ENCODE measurements around the gene PARD3.

PARD3 gene

GRCh38 chr10:34314457-34314856 is 500.6 kb downstream of the PARD3 start:
- Mint-ChIP-seq H3K4me3 (no peak overlapping the region), H3K4me1 (peaks cover 4% of the 10 kb centered on the region), H3K36me3 (ENCODE audit: low read depth) (no peaks in the 10 kb centered on the region), H3K9me3 (no peaks in the 10 kb centered on the region), H3K27me3 (no peaks in the 10 kb centered on the region), H3K27ac (no peak overlapping the region)
- ATAC-seq (no peak), DNase-seq (no peak)

- Mint-ChIP-seq H3K36me3 (ENCODE audit: low read depth) (no peaks in the 10 kb centered on the region), H3K27me3 (no peaks in the 10 kb centered on the region), H3K27ac (no peak overlapping the region), H3K4me3 (no peak overlapping the region), H3K4me1 (peaks cover 4% of the 10 kb centered on the region), H3K9me3 (no peaks in the 10 kb centered on the region)
- no peak for ATAC-seq
- DNase-seq, result no peak
These were observed 501.2 kb downstream of the PARD3 start for GRCh38 chr10:34313888-34314287.

- no peaks in the 10 kb centered on the region for H3K27me3 Mint-ChIP-seq
- H3K36me3 Mint-ChIP-seq (ENCODE audit: low read depth), result no peaks in the 10 kb centered on the region
- ATAC-seq (no peak), DNase-seq (no peak)
- H3K9me3 Mint-ChIP-seq, result no peaks in the 10 kb centered on the region
- H3K4me3 Mint-ChIP-seq, result no peak overlapping the region
- H3K4me1 Mint-ChIP-seq, result peaks cover 4% of the 10 kb centered on the region
- no peak overlapping the region for H3K27ac Mint-ChIP-seq
These were observed 501.7 kb downstream of the PARD3 start for GRCh38 chr10:34313353-34313752.

GRCh38 chr10:34311679-34312078 is 503.4 kb downstream of the PARD3 start:
- ATAC-seq, result no peak
- Mint-ChIP-seq H3K4me1 (peaks cover 4% of the 10 kb centered on the region), H3K36me3 (ENCODE audit: low read depth) (no peaks in the 10 kb centered on the region), H3K4me3 (no peak overlapping the region), H3K27ac (no peak overlapping the region), H3K27me3 (no peaks in the 10 kb centered on the region), H3K9me3 (no peaks in the 10 kb centered on the region)
- DNase-seq, result no peak

- Mint-ChIP-seq H3K27ac (no peak overlapping the region), H3K4me3 (no peak overlapping the region), H3K9me3 (no peaks in the 10 kb centered on the region), H3K27me3 (no peaks in the 10 kb centered on the region), H3K4me1 (peaks cover 4% of the 10 kb centered on the region), H3K36me3 (ENCODE audit: low read depth) (no peaks in the 10 kb centered on the region)
- ATAC-seq (no peak), DNase-seq (no peak)
These were observed 504.9 kb downstream of the PARD3 start for GRCh38 chr10:34310234-34310633.

- no peak overlapping the region for H3K27ac Mint-ChIP-seq
- no peaks in the 10 kb centered on the region for H3K27me3 Mint-ChIP-seq
- H3K4me1 Mint-ChIP-seq, result no peaks in the 10 kb centered on the region
- no peaks in the 10 kb centered on the region for H3K9me3 Mint-ChIP-seq
- no peak for ATAC-seq
- H3K36me3 Mint-ChIP-seq (ENCODE audit: low read depth), result no peaks in the 10 kb centered on the region
- no peak overlapping the region for H3K4me3 Mint-ChIP-seq
- no peak for DNase-seq
These were observed 509.9 kb downstream of the PARD3 start for GRCh38 chr10:34305189-34305588.

GRCh38 chr10:34303022-34303421 is 512.1 kb downstream of the PARD3 start:
- Mint-ChIP-seq H3K27ac (no peak overlapping the region), H3K27me3 (no peaks in the 10 kb centered on the region), H3K9me3 (no peaks in the 10 kb centered on the region), H3K4me1 (no peaks in the 10 kb centered on the region), H3K4me3 (no peak overlapping the region), H3K36me3 (ENCODE audit: low read depth) (no peaks in the 10 kb centered on the region)
- ATAC-seq (no peak), DNase-seq (no peak)

- Mint-ChIP-seq H3K27me3 (no peaks in the 10 kb centered on the region), H3K4me3 (no peak overlapping the region), H3K27ac (no peak overlapping the region), H3K4me1 (no peaks in the 10 kb centered on the region), H3K9me3 (no peaks in the 10 kb centered on the region), H3K36me3 (ENCODE audit: low read depth) (no peaks in the 10 kb centered on the region)
- ATAC-seq, result no peak
- no peak for DNase-seq
These were observed 515.9 kb downstream of the PARD3 start for GRCh38 chr10:34299105-34299611.

GRCh38 chr10:34298346-34298818 is 516.7 kb downstream of the PARD3 start:
- ATAC-seq (no peak), DNase-seq (no peak)
- Mint-ChIP-seq H3K4me3 (no peak overlapping the region), H3K9me3 (no peaks in the 10 kb centered on the region), H3K27me3 (no peaks in the 10 kb centered on the region), H3K27ac (no peak overlapping the region), H3K4me1 (no peaks in the 10 kb centered on the region), H3K36me3 (ENCODE audit: low read depth) (no peaks in the 10 kb centered on the region)

GRCh38 chr10:34297541-34298345 is 517.4 kb downstream of the PARD3 start:
- Mint-ChIP-seq H3K27me3 (no peaks in the 10 kb centered on the region), H3K27ac (no peak overlapping the region)
- no peak for ATAC-seq

GRCh38 chr10:34295142-34295548 is 520.0 kb downstream of the PARD3 start:
- H3K36me3 Mint-ChIP-seq (ENCODE audit: low read depth), result no peaks in the 10 kb centered on the region
- H3K27ac Mint-ChIP-seq, result no peak overlapping the region
- no peaks in the 10 kb centered on the region for H3K9me3 Mint-ChIP-seq
- DNase-seq, result no peak
- no peak overlapping the region for H3K4me3 Mint-ChIP-seq
- no peaks in the 10 kb centered on the region for H3K4me1 Mint-ChIP-seq
- H3K27me3 Mint-ChIP-seq, result peaks cover 2% of the 10 kb centered on the region
- no peak for ATAC-seq

More at GRCh38 chr10:34297541-34298345, 517.4 kb downstream of the PARD3 start:
- no peaks in the 10 kb centered on the region for H3K4me1 Mint-ChIP-seq
- H3K4me3 Mint-ChIP-seq, result no peak overlapping the region
- no peak for DNase-seq
- no peaks in the 10 kb centered on the region for H3K36me3 Mint-ChIP-seq (ENCODE audit: low read depth)
- no peaks in the 10 kb centered on the region for H3K9me3 Mint-ChIP-seq

GRCh38 chr10:34294137-34294536 is 521.0 kb downstream of the PARD3 start:
- no peak for DNase-seq
- no peak for ATAC-seq
- Mint-ChIP-seq H3K9me3 (no peaks in the 10 kb centered on the region), H3K36me3 (ENCODE audit: low read depth) (no peaks in the 10 kb centered on the region), H3K27me3 (peaks cover 2% of the 10 kb centered on the region), H3K27ac (no peak overlapping the region), H3K4me3 (no peak overlapping the region), H3K4me1 (no peaks in the 10 kb centered on the region)

GRCh38 chr10:34292675-34293074 is 522.4 kb downstream of the PARD3 start:
- no peaks in the 10 kb centered on the region for H3K4me1 Mint-ChIP-seq
- H3K9me3 Mint-ChIP-seq, result no peaks in the 10 kb centered on the region
- no peak overlapping the region for H3K27ac Mint-ChIP-seq
- H3K36me3 Mint-ChIP-seq (ENCODE audit: low read depth), result no peaks in the 10 kb centered on the region
- no peak for DNase-seq
- ATAC-seq, result no peak
- peaks cover 4% of the 10 kb centered on the region for H3K27me3 Mint-ChIP-seq
- no peak overlapping the region for H3K4me3 Mint-ChIP-seq

- Mint-ChIP-seq H3K4me3 (no peak overlapping the region), H3K4me1 (no peaks in the 10 kb centered on the region), H3K36me3 (ENCODE audit: low read depth) (no peaks in the 10 kb centered on the region), H3K27ac (no peak overlapping the region), H3K9me3 (no peaks in the 10 kb centered on the region), H3K27me3 (peaks cover 4% of the 10 kb centered on the region)
- ATAC-seq (no peak), DNase-seq (no peak)
These were observed 522.9 kb downstream of the PARD3 start for GRCh38 chr10:34292194-34292565.

- H3K4me1 Mint-ChIP-seq, result no peaks in the 10 kb centered on the region
- no peak overlapping the region for H3K4me3 Mint-ChIP-seq
- H3K27ac Mint-ChIP-seq, result no peak overlapping the region
- no peaks in the 10 kb centered on the region for H3K36me3 Mint-ChIP-seq (ENCODE audit: low read depth)
- H3K9me3 Mint-ChIP-seq, result no peaks in the 10 kb centered on the region
- ATAC-seq, result no peak
- DNase-seq, result no peak
- H3K27me3 Mint-ChIP-seq, result peaks cover 4% of the 10 kb centered on the region
These were observed 523.5 kb downstream of the PARD3 start for GRCh38 chr10:34291466-34292193.
